ENCODE data around the gene MEOX2. TPM values are rescaled to one million over a fixed set of nuclear protein-coding genes. Genes with fewer than 3 reads are reported as not detected.
A peak's percentile ranks its signal among the peaks of the same experiment; 100 is the strongest.

MEOX2 gene
- total RNA-seq, 1 donor from 2014 or later = 7.7 TPM

- Histone ChIP-seq H3K9me3 (replicated peaks) (peaks cover 17% of the 10 kb centered on the region), H3K4me3 (no peak overlapping the region), H3K27ac (replicated peaks) (no peak overlapping the region), H3K36me3 (no peaks in the 10 kb centered on the region), H3K27me3 (ENCODE audit: low read depth) (no peaks in the 10 kb centered on the region), H3K4me1 (peaks cover 6% of the 10 kb centered on the region)
- DNase-seq = no peak
- intact Hi-C loops (cut with micrococcal nuclease) = no loop called here
- TF ChIP-seq CTCF (IDR thresholded peaks at IDR 0.05; ENCODE audit: borderline replicate concordance) = no peak
These were observed 28.2 kb downstream of the MEOX2 start for GRCh38 chr7:15658247-15658646.

- no peak overlapping the region for H3K4me3 ChIP-seq
- no peak overlapping the region for H3K27ac ChIP-seq (replicated peaks)
- H3K36me3 ChIP-seq = no peaks in the 10 kb centered on the region
- intact Hi-C loops (cut with micrococcal nuclease) = no loop called here
- H3K4me1 ChIP-seq = peaks cover 28% of the 10 kb centered on the region
- DNase-seq = no peak
- no peak for TF ChIP-seq CTCF (IDR thresholded peaks at IDR 0.05; ENCODE audit: borderline replicate concordance)
- peaks cover 17% of the 10 kb centered on the region for H3K9me3 ChIP-seq (replicated peaks)
- no peaks in the 10 kb centered on the region for H3K27me3 ChIP-seq (ENCODE audit: low read depth)
These were observed 33.6 kb downstream of the MEOX2 start for GRCh38 chr7:15652776-15653290.

- DNase-seq = no peak
- TF ChIP-seq CTCF (IDR thresholded peaks at IDR 0.05; ENCODE audit: borderline replicate concordance) = no peak
- intact Hi-C loops (cut with micrococcal nuclease) = no loop called here
- Histone ChIP-seq H3K4me1 (peaks cover 32% of the 10 kb centered on the region), H3K27ac (replicated peaks) (no peak overlapping the region), H3K9me3 (replicated peaks) (peaks cover 10% of the 10 kb centered on the region), H3K27me3 (ENCODE audit: low read depth) (no peaks in the 10 kb centered on the region), H3K4me3 (no peak overlapping the region), H3K36me3 (no peaks in the 10 kb centered on the region)
These were observed 34.8 kb downstream of the MEOX2 start for GRCh38 chr7:15651693-15652092.

GRCh38 chr7:15650787-15651186, 35.7 kb downstream of the MEOX2 start:
- TF ChIP-seq CTCF (IDR thresholded peaks at IDR 0.05; ENCODE audit: borderline replicate concordance) = no peak
- intact Hi-C loops (cut with micrococcal nuclease) = no loop called here
- Histone ChIP-seq H3K4me1 (peaks cover 41% of the 10 kb centered on the region), H3K4me3 (no peak overlapping the region), H3K9me3 (replicated peaks) (peaks cover under 1% of the 10 kb centered on the region), H3K36me3 (no peaks in the 10 kb centered on the region), H3K27ac (replicated peaks) (no peak overlapping the region), H3K27me3 (ENCODE audit: low read depth) (no peaks in the 10 kb centered on the region)
- DNase-seq = no peak

GRCh38 chr7:15648461-15648961, 38.0 kb downstream of the MEOX2 start:
- Histone ChIP-seq H3K9me3 (replicated peaks) (no peaks in the 10 kb centered on the region), H3K27me3 (ENCODE audit: low read depth) (no peaks in the 10 kb centered on the region), H3K4me1 (peaks cover 56% of the 10 kb centered on the region), H3K4me3 (peak overlapping the region; percentile 28), H3K27ac (replicated peaks) (peak overlapping the region; percentile 63), H3K36me3 (no peaks in the 10 kb centered on the region)
- DNase-seq = no peak
- intact Hi-C loops (cut with micrococcal nuclease) = no loop called here
- TF ChIP-seq CTCF (IDR thresholded peaks at IDR 0.05; ENCODE audit: borderline replicate concordance) = no peak
